ENCODE measurements around the gene RAD17.

The RAD17 gene

GRCh38 chr5:69350664-69351063 is 19.0 kb upstream of the RAD17 start:
- no peaks in the 10 kb centered on the region for H3K9me2 ChIP-seq (replicated peaks; ENCODE audit: insufficient read depth, low read length)
- no peaks in the 10 kb centered on the region for H3K9me3 ChIP-seq (ENCODE audit: insufficient read depth, low read length)
- H3K27me3 ChIP-seq (ENCODE audit: low read length), result no peaks in the 10 kb centered on the region
- H3K79me2 ChIP-seq (ENCODE audit: insufficient read depth, low read length), result peaks cover 17% of the 10 kb centered on the region; the same call in 1 of the 2 replicates
- peaks cover 21% of the 10 kb centered on the region for H3K36me3 ChIP-seq (ENCODE audit: low read length)
- peaks cover 5% of the 10 kb centered on the region; the same call in 1 of the 2 replicates for H3F3A ChIP-seq (ENCODE audit: insufficient read depth)
- no peaks in the 10 kb centered on the region for H4K20me1 ChIP-seq (ENCODE audit: low read depth, low read length)
- no peak overlapping the region for H3K4me2 ChIP-seq (ENCODE audit: low read depth, low read length, poor library complexity, severe bottlenecking)
- TF ChIP-seq, protein P1, sequence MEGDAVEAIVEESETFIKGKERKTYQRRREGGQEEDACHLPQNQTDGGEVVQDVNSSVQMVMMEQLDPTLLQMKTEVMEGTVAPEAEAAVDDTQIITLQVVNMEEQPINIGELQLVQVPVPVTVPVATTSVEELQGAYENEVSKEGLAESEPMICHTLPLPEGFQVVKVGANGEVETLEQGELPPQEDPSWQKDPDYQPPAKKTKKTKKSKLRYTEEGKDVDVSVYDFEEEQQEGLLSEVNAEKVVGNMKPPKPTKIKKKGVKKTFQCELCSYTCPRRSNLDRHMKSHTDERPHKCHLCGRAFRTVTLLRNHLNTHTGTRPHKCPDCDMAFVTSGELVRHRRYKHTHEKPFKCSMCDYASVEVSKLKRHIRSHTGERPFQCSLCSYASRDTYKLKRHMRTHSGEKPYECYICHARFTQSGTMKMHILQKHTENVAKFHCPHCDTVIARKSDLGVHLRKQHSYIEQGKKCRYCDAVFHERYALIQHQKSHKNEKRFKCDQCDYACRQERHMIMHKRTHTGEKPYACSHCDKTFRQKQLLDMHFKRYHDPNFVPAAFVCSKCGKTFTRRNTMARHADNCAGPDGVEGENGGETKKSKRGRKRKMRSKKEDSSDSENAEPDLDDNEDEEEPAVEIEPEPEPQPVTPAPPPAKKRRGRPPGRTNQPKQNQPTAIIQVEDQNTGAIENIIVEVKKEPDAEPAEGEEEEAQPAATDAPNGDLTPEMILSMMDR (IDR thresholded peaks at IDR 0.05; ENCODE audit: insufficient read depth, low read length, poor library complexity, severe bottlenecking), result no peak
- TF ChIP-seq EZH2phosphoT487 (conservative IDR thresholded peaks at IDR 0.05; ENCODE audit: low read length), result no peak
- no peak overlapping the region for H3K9ac ChIP-seq (ENCODE audit: low read length)
- no peak overlapping the region for H2AFZ ChIP-seq (ENCODE audit: low read depth, low read length, severe bottlenecking)
- no peak overlapping the region for H3K4me3 ChIP-seq (ENCODE audit: insufficient read depth, low read length, poor library complexity, severe bottlenecking)
- no peak overlapping the region for H3K27ac ChIP-seq (ENCODE audit: low read depth, low read length)

DNA sequence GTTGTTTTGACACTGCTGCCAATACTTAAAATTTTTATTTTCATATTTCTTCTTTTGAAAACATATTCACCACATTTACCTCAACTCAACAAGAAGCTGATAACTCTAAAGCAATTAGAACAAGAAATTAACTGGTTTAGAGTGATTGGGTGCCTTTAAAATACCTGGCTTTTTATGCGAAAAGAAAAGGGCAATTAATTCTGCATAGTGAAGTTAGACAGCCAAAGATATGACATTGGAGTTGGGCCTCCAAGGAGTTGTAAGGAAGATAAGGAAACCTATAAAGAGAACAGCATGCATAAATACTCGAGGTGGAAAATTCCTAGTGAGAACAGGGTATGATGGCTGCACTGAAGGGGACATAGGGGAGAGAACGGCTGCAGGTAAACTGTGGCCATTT is 9.9 kb upstream of the RAD17 start:
- Histone ChIP-seq H4K20me1 (ENCODE audit: low read depth, low read length) (peaks cover 6% of the 10 kb centered on the region), H3K9me2 (replicated peaks; ENCODE audit: insufficient read depth, low read length) (no peaks in the 10 kb centered on the region), H3K4me2 (ENCODE audit: low read depth, low read length, poor library complexity, severe bottlenecking) (no peak overlapping the region), H3K27me3 (ENCODE audit: low read length) (no peaks in the 10 kb centered on the region), H3K4me3 (ENCODE audit: insufficient read depth, low read length, poor library complexity, severe bottlenecking) (no peak overlapping the region), H3K36me3 (ENCODE audit: low read length) (peaks cover 20% of the 10 kb centered on the region), H2AFZ (ENCODE audit: low read depth, low read length, severe bottlenecking) (no peak overlapping the region), H3K9ac (ENCODE audit: low read length) (no peak overlapping the region), H3K27ac (ENCODE audit: low read depth, low read length) (no peak overlapping the region), H3K9me3 (ENCODE audit: insufficient read depth, low read length) (no peaks in the 10 kb centered on the region), H3K79me2 (ENCODE audit: insufficient read depth, low read length) (peaks cover 84% of the 10 kb centered on the region), H3F3A (ENCODE audit: insufficient read depth) (0 out of 2 replicates have a peak, but pooled peaks cover 7% of the 10 kb centered on the region)
- TF ChIP-seq, protein P1 (IDR thresholded peaks at IDR 0.05; ENCODE audit: insufficient read depth, low read length, poor library complexity, severe bottlenecking), result no peak
- TF ChIP-seq EZH2phosphoT487 (conservative IDR thresholded peaks at IDR 0.05; ENCODE audit: low read length), result no peak

- Histone ChIP-seq H3K27ac (ENCODE audit: low read depth, low read length) (no peak overlapping the region), H3K79me2 (ENCODE audit: insufficient read depth, low read length) (peaks cover 85% of the 10 kb centered on the region)
These were observed 9.2 kb upstream of the RAD17 start for GRCh38 chr5:69360442-69360841.

More at GRCh38 chr5:69360442-69360841, 9.2 kb upstream of the RAD17 start:
- TF ChIP-seq EZH2phosphoT487 (conservative IDR thresholded peaks at IDR 0.05; ENCODE audit: low read length), result no peak
- TF ChIP-seq, protein P1 (IDR thresholded peaks at IDR 0.05; ENCODE audit: insufficient read depth, low read length, poor library complexity, severe bottlenecking), result no peak
- no peak overlapping the region for H3K4me2 ChIP-seq (ENCODE audit: low read depth, low read length, poor library complexity, severe bottlenecking)
- no peak overlapping the region for H3K4me3 ChIP-seq (ENCODE audit: insufficient read depth, low read length, poor library complexity, severe bottlenecking)
- H3K9me3 ChIP-seq (ENCODE audit: insufficient read depth, low read length), result no peaks in the 10 kb centered on the region
- H4K20me1 ChIP-seq (ENCODE audit: low read depth, low read length), result peaks cover 12% of the 10 kb centered on the region
- 0 out of 2 replicates have a peak, but pooled peaks cover 11% of the 10 kb centered on the region for H3F3A ChIP-seq (ENCODE audit: insufficient read depth)
- peaks cover 25% of the 10 kb centered on the region for H3K36me3 ChIP-seq (ENCODE audit: low read length)
- H3K9ac ChIP-seq (ENCODE audit: low read length), result no peak overlapping the region
- no peaks in the 10 kb centered on the region for H3K9me2 ChIP-seq (replicated peaks; ENCODE audit: insufficient read depth, low read length)
- H2AFZ ChIP-seq (ENCODE audit: low read depth, low read length, severe bottlenecking), result no peak overlapping the region
- no peaks in the 10 kb centered on the region for H3K27me3 ChIP-seq (ENCODE audit: low read length)

All from SU-DHL-6 (cell line).